Retinal pigment epithelial cell (primary cell): ENCODE data around the gene PRKAA1.
A peak's percentile ranks its signal among the peaks of the same experiment; 100 is the strongest.

Experiments used
- DNase-seq: peaks from one replicate; pipeline ENCODE4 v3.0.0-alpha.2; 2010; ENCODE audit warnings: low read depth
- H3K4me3 ChIP-seq: 2 replicates; pipeline ENCODE4 v1.5.1; 2011; ENCODE audit warnings: mild to moderate bottlenecking, low read length, control low read depth, moderate library complexity
- TF ChIP-seq, protein P1 (sequence below): conservative IDR thresholded peaks from 2 replicates; pipeline ENCODE4 v1.5.1; 2011; ENCODE audit warnings: low read depth, low read length, control low read depth, inconsistent platforms

PRKAA1 gene

GRCh38 chr5:40757400-40757799, 40.8 kb downstream of the PRKAA1 start:
- TF ChIP-seq, protein P1, sequence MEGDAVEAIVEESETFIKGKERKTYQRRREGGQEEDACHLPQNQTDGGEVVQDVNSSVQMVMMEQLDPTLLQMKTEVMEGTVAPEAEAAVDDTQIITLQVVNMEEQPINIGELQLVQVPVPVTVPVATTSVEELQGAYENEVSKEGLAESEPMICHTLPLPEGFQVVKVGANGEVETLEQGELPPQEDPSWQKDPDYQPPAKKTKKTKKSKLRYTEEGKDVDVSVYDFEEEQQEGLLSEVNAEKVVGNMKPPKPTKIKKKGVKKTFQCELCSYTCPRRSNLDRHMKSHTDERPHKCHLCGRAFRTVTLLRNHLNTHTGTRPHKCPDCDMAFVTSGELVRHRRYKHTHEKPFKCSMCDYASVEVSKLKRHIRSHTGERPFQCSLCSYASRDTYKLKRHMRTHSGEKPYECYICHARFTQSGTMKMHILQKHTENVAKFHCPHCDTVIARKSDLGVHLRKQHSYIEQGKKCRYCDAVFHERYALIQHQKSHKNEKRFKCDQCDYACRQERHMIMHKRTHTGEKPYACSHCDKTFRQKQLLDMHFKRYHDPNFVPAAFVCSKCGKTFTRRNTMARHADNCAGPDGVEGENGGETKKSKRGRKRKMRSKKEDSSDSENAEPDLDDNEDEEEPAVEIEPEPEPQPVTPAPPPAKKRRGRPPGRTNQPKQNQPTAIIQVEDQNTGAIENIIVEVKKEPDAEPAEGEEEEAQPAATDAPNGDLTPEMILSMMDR, result no peak
- no peak overlapping the region for H3K4me3 ChIP-seq
- DNase-seq, result no peak

GRCh38 chr5:40755407-40756365, 42.5 kb downstream of the PRKAA1 start, which contains the start of gene TTC33:
TSS of gene TTC33 (minus strand) at chr5:40755961. CDS start at chr5:40747018, 8,943 bp downstream.
- peak within 1 kb of the TSS; percentile 92 for H3K4me3 ChIP-seq
- TF ChIP-seq, protein P1, result peak; percentile 67
- DNase-seq, result peak; percentile 84

DNA sequence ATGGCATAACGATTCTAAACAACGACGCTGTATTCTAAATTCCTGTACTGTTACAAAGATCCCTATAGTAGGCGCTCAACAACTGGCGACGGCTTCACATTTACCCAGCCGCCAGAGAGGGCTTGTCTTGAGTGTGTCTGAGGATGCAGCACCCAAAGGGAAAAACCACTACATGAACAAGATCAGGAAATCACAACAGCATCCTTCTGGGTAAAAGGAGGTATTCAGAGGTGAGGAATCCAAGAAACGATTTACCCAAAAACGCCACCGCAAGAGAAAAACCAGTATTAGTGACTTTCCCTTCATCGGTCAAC, 43.1 kb downstream of the PRKAA1 start:
- DNase-seq, result peak; percentile 61
- H3K4me3 ChIP-seq, result peak overlapping the region; percentile 92
- TF ChIP-seq, protein P1, result peak; percentile 71

GRCh38 chr5:40754381-40755092, 43.6 kb downstream of the PRKAA1 start:
- TF ChIP-seq, protein P1, result no peak
- H3K4me3 ChIP-seq, result peak overlapping the region; percentile 92
- DNase-seq, result no peak

DNA sequence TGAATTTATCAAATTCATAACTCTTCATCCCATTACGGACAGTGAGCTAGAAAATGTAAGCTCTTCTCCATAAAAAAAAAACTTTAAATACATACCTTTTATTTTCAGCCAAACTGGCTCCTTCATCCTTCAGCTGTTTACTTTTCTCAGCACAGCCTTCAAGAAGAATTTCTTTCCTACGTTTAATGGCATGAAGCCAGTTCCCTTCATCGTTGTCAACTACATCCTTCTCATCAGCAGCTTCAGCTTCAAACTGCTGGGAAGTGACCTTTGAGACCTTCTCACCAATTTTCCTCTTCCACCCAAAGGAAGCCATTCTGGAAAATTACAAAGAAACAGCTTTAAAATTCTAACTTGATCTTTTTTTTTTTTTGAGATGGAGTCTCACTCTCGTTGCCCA, 51.5 kb downstream of the PRKAA1 start:
- H3K4me3 ChIP-seq, result no peak overlapping the region
- no peak for DNase-seq
- TF ChIP-seq, protein P1, result no peak

DNA sequence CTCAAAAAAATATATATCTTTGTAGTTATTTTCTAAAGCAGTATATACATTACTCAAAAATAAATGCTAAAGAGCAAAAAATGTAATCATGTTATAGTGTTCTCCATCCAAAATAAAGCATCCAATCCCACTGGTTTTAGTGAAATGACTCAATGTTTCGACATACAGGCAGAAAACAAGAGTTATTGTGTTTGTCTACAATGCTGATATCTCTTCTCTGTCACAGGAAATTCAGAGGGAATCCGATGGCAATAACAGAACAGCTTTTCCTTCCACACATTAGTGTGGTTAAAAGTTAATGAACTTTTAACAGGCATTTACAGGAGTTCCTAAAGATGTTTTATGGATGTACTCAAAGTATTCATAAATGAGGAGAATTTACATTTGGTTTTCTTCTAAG, 54.4 kb downstream of the PRKAA1 start:
- TF ChIP-seq, protein P1, result no peak
- no peak for DNase-seq

DNA sequence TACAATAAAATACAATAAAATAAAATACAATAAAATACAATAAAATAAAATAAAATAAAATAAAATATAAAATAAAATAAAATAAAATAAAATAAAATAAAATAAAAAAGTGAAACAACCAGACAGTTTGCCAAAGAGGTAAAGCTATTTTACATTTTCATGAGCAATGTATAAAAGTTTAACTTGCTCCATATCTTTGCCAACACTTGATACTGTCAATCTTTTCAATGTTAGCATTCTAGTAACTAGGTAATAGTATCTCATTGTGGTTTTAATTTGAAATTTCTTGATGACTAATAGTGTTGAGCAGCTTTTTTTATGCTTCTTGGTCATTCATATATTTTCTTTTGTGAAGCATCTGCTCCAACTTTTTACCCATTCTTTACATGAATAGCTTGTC, 59.7 kb downstream of the PRKAA1 start:
- DNase-seq, result no peak
- no peak overlapping the region for H3K4me3 ChIP-seq
- TF ChIP-seq, protein P1, result no peak

More for the DNA sequence above, 54.4 kb downstream of the PRKAA1 start:
- no peak overlapping the region for H3K4me3 ChIP-seq
